ENCODE measurements around the gene FAM8A1.

FAM8A1 gene

GRCh38 chr6:17606606-17607005 lies 6.5 kb downstream of the FAM8A1 start:
- no peaks in the 10 kb centered on the region for H3K9me3 ChIP-seq (ENCODE audit: insufficient read depth, low read depth, low read length)
- H3K4me3 ChIP-seq (ENCODE audit: low read length): no peak overlapping the region
- no peak overlapping the region for H3K9ac ChIP-seq (ENCODE audit: low read depth, low read length)
- peaks cover 9% of the 10 kb centered on the region; the same call in 1 of the 2 replicates for H3K27me3 ChIP-seq (ENCODE audit: insufficient read depth, low read length)
- H3K4me1 ChIP-seq (ENCODE audit: insufficient read depth, low read length): no peaks in the 10 kb centered on the region
- H3K36me3 ChIP-seq (ENCODE audit: insufficient read depth, low read depth, low read length): peaks cover 4% of the 10 kb centered on the region; the same call in 1 of the 2 replicates
- no peak overlapping the region for H3K27ac ChIP-seq (ENCODE audit: low read length)

GRCh38 chr6:17610835-17611234 lies 10.7 kb downstream of the FAM8A1 start:
- Histone ChIP-seq H3K9me3 (ENCODE audit: insufficient read depth, low read depth, low read length) (no peaks in the 10 kb centered on the region), H3K4me1 (ENCODE audit: insufficient read depth, low read length) (no peaks in the 10 kb centered on the region), H3K27me3 (ENCODE audit: insufficient read depth, low read length) (no peaks in the 10 kb centered on the region), H3K36me3 (ENCODE audit: insufficient read depth, low read depth, low read length) (peaks cover 17% of the 10 kb centered on the region), H3K4me3 (ENCODE audit: low read length) (no peak overlapping the region), H3K27ac (ENCODE audit: low read length) (no peak overlapping the region), H3K9ac (ENCODE audit: low read depth, low read length) (no peak overlapping the region)

GRCh38 chr6:17612048-17612447 lies 11.9 kb downstream of the FAM8A1 start:
- Histone ChIP-seq H3K36me3 (ENCODE audit: insufficient read depth, low read depth, low read length) (peaks cover 25% of the 10 kb centered on the region), H3K27ac (ENCODE audit: low read length) (no peak overlapping the region), H3K4me1 (ENCODE audit: insufficient read depth, low read length) (no peaks in the 10 kb centered on the region), H3K9me3 (ENCODE audit: insufficient read depth, low read depth, low read length) (no peaks in the 10 kb centered on the region), H3K9ac (ENCODE audit: low read depth, low read length) (no peak overlapping the region), H3K4me3 (ENCODE audit: low read length) (no peak overlapping the region), H3K27me3 (ENCODE audit: insufficient read depth, low read length) (no peaks in the 10 kb centered on the region)

GRCh38 chr6:17615794-17616193 lies 15.7 kb downstream of the FAM8A1 start:
- Histone ChIP-seq H3K4me1 (ENCODE audit: insufficient read depth, low read length) (no peaks in the 10 kb centered on the region), H3K27me3 (ENCODE audit: insufficient read depth, low read length) (no peaks in the 10 kb centered on the region), H3K9ac (ENCODE audit: low read depth, low read length) (no peak overlapping the region), H3K9me3 (ENCODE audit: insufficient read depth, low read depth, low read length) (no peaks in the 10 kb centered on the region), H3K4me3 (ENCODE audit: low read length) (no peak overlapping the region), H3K27ac (ENCODE audit: low read length) (no peak overlapping the region), H3K36me3 (ENCODE audit: insufficient read depth, low read depth, low read length) (peaks cover 57% of the 10 kb centered on the region)

DNA sequence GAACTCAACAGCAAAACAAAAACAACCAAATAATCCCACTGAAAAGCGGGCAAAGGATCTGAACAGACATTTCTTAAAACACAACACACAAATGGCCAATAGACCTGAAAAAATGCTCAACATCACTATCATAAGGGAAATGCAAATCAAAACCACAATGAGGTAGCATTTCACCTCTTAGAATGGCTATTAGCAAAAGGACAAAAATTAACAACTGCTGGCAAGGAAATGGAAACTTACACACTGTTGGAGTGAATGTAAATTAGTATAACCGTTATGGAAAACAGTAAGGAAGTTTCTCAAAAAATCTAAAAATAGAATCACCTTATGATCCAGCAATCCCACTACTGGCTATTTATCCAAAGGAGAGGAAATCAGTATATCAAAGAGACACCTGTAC lies 20.9 kb downstream of the FAM8A1 start:
- H3K9me3 ChIP-seq (ENCODE audit: insufficient read depth, low read depth, low read length): no peaks in the 10 kb centered on the region
- peaks cover 95% of the 10 kb centered on the region for H3K36me3 ChIP-seq (ENCODE audit: insufficient read depth, low read depth, low read length)
- H3K4me1 ChIP-seq (ENCODE audit: insufficient read depth, low read length): no peaks in the 10 kb centered on the region
- H3K4me3 ChIP-seq (ENCODE audit: low read length): no peak overlapping the region
- H3K27ac ChIP-seq (ENCODE audit: low read length): no peak overlapping the region
- H3K27me3 ChIP-seq (ENCODE audit: insufficient read depth, low read length): no peaks in the 10 kb centered on the region
- no peak overlapping the region for H3K9ac ChIP-seq (ENCODE audit: low read depth, low read length)

DNA sequence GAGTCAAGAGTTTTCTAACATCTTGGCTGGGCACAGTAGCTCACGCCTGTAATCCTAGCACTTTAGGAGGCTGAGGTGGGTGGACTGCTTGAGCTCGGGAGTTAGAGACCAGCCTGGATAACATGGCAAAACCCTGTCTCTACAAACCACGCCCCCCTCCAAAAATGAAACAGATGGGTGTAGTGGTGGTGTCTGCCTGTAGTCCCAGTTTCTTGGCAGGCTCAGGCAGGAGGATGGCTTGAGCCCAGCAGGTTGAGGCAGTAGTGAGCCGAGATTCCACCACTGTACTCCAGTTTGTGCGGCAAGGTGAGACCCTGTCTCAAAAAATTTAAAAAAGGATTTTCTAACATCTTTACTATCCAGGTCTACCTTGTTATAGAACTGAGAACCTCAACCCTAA lies 22.0 kb downstream of the FAM8A1 start:
- no peak overlapping the region for H3K4me3 ChIP-seq (ENCODE audit: low read length)
- peaks cover 95% of the 10 kb centered on the region for H3K36me3 ChIP-seq (ENCODE audit: insufficient read depth, low read depth, low read length)
- H3K4me1 ChIP-seq (ENCODE audit: insufficient read depth, low read length): no peaks in the 10 kb centered on the region
- no peak overlapping the region for H3K27ac ChIP-seq (ENCODE audit: low read length)
- no peaks in the 10 kb centered on the region for H3K9me3 ChIP-seq (ENCODE audit: insufficient read depth, low read depth, low read length)
- H3K27me3 ChIP-seq (ENCODE audit: insufficient read depth, low read length): no peaks in the 10 kb centered on the region
- H3K9ac ChIP-seq (ENCODE audit: low read depth, low read length): no peak overlapping the region

GRCh38 chr6:17624396-17624795 lies 24.3 kb downstream of the FAM8A1 start:
- H3K27me3 ChIP-seq (ENCODE audit: insufficient read depth, low read length): no peaks in the 10 kb centered on the region
- H3K36me3 ChIP-seq (ENCODE audit: insufficient read depth, low read depth, low read length): peaks cover 97% of the 10 kb centered on the region
- H3K27ac ChIP-seq (ENCODE audit: low read length): no peak overlapping the region
- no peaks in the 10 kb centered on the region for H3K4me1 ChIP-seq (ENCODE audit: insufficient read depth, low read length)
- H3K9ac ChIP-seq (ENCODE audit: low read depth, low read length): no peak overlapping the region
- H3K4me3 ChIP-seq (ENCODE audit: low read length): no peak overlapping the region
- H3K9me3 ChIP-seq (ENCODE audit: insufficient read depth, low read depth, low read length): no peaks in the 10 kb centered on the region

DNA sequence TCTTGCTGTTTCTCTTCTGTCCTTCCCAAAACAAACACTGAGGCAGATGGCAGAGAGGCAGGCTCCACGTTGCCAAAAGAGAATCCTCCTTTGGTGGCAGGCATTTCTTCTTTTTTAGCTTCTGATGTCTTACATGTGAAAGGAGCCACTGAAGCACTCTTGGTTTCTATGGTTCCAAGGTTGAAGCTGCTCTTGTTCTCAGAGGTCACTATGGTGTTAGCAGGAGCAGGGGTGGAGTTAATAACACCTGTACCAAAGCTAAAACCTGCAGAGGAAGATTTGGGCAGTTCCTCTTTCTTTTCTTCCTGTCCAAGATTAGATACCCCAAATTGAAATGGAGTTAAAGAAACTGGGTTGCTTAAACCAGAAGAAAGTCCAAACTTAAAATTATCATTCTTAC lies 28.8 kb downstream of the FAM8A1 start:
- Histone ChIP-seq H3K27me3 (ENCODE audit: insufficient read depth, low read length) (no peaks in the 10 kb centered on the region), H3K9me3 (ENCODE audit: insufficient read depth, low read depth, low read length) (no peaks in the 10 kb centered on the region), H3K9ac (ENCODE audit: low read depth, low read length) (no peak overlapping the region), H3K36me3 (ENCODE audit: insufficient read depth, low read depth, low read length) (peaks cover 94% of the 10 kb centered on the region), H3K27ac (ENCODE audit: low read length) (no peak overlapping the region), H3K4me1 (ENCODE audit: insufficient read depth, low read length) (no peaks in the 10 kb centered on the region), H3K4me3 (ENCODE audit: low read length) (no peak overlapping the region)

GRCh38 chr6:17629824-17630510 lies 29.9 kb downstream of the FAM8A1 start:
- no peaks in the 10 kb centered on the region for H3K9me3 ChIP-seq (ENCODE audit: insufficient read depth, low read depth, low read length)
- no peak overlapping the region for H3K4me3 ChIP-seq (ENCODE audit: low read length)
- peaks cover 88% of the 10 kb centered on the region for H3K36me3 ChIP-seq (ENCODE audit: insufficient read depth, low read depth, low read length)
- H3K4me1 ChIP-seq (ENCODE audit: insufficient read depth, low read length): no peaks in the 10 kb centered on the region
- H3K27me3 ChIP-seq (ENCODE audit: insufficient read depth, low read length): no peaks in the 10 kb centered on the region
- no peak overlapping the region for H3K9ac ChIP-seq (ENCODE audit: low read depth, low read length)
- no peak overlapping the region for H3K27ac ChIP-seq (ENCODE audit: low read length)

DNA sequence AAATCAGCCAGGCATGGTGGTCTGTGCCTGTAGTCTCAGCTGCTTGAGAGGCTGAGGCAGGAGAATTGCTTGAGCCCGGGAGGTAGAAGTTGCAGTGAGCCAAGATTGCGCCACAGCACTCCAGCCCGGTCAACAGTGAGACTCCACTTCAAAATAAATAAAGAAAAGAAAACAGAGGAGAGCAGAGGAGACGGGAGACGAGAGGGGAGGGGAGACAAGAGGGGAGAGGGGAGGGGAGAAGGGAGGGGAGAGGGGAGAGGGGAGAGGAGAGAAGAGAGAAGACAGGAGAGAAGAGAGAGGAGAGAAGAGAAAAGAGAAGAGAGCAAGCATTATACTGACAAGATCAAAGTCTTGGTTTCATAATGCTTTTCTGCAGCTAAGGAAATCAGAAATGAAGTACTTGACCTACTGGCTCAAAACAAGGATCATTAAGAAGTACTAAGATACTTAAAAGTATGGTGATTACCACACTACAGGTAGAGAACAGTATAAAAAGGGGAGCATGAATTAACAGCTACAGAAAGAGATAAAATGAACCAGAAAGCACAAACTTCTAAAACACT lies 30.5 kb downstream of the FAM8A1 start:
- H3K9ac ChIP-seq (ENCODE audit: low read depth, low read length): no peak overlapping the region
- H3K4me3 ChIP-seq (ENCODE audit: low read length): no peak overlapping the region
- H3K4me1 ChIP-seq (ENCODE audit: insufficient read depth, low read length): no peaks in the 10 kb centered on the region
- no peaks in the 10 kb centered on the region for H3K9me3 ChIP-seq (ENCODE audit: insufficient read depth, low read depth, low read length)
- no peak overlapping the region for H3K27ac ChIP-seq (ENCODE audit: low read length)
- peaks cover 86% of the 10 kb centered on the region for H3K36me3 ChIP-seq (ENCODE audit: insufficient read depth, low read depth, low read length)
- no peaks in the 10 kb centered on the region for H3K27me3 ChIP-seq (ENCODE audit: insufficient read depth, low read length)

GRCh38 chr6:17632934-17633333 lies 32.8 kb downstream of the FAM8A1 start:
- H3K9ac ChIP-seq (ENCODE audit: low read depth, low read length): no peak overlapping the region
- no peaks in the 10 kb centered on the region for H3K9me3 ChIP-seq (ENCODE audit: insufficient read depth, low read depth, low read length)
- H3K27ac ChIP-seq (ENCODE audit: low read length): no peak overlapping the region
- no peaks in the 10 kb centered on the region for H3K4me1 ChIP-seq (ENCODE audit: insufficient read depth, low read length)
- no peak overlapping the region for H3K4me3 ChIP-seq (ENCODE audit: low read length)
- H3K36me3 ChIP-seq (ENCODE audit: insufficient read depth, low read depth, low read length): peaks cover 86% of the 10 kb centered on the region
- H3K27me3 ChIP-seq (ENCODE audit: insufficient read depth, low read length): no peaks in the 10 kb centered on the region

GRCh38 chr6:17633465-17634188 lies 33.5 kb downstream of the FAM8A1 start:
- H3K4me3 ChIP-seq (ENCODE audit: low read length): no peak overlapping the region
- no peaks in the 10 kb centered on the region for H3K4me1 ChIP-seq (ENCODE audit: insufficient read depth, low read length)
- no peak overlapping the region for H3K27ac ChIP-seq (ENCODE audit: low read length)
- H3K27me3 ChIP-seq (ENCODE audit: insufficient read depth, low read length): no peaks in the 10 kb centered on the region
- H3K36me3 ChIP-seq (ENCODE audit: insufficient read depth, low read depth, low read length): peaks cover 86% of the 10 kb centered on the region
- H3K9ac ChIP-seq (ENCODE audit: low read depth, low read length): no peak overlapping the region
- no peaks in the 10 kb centered on the region for H3K9me3 ChIP-seq (ENCODE audit: insufficient read depth, low read depth, low read length)

All from iPS-20b (cell line).